ENCODE results near the gene KCNE3.
"Not testable (repeated sequence)": the region's sequence is repeated elsewhere in the genome, so short reads cannot be mapped to it uniquely, and the experiment has no call there.

The KCNE3 gene

GRCh38 chr11:74443071-74443864 lies 24.1 kb downstream of the KCNE3 start:
- peak; percentile 40 for DNase-seq (ENCODE audit: low spot score)

GRCh38 chr11:74442636-74443035 lies 24.7 kb downstream of the KCNE3 start:
- DNase-seq (ENCODE audit: low spot score): no peak

DNA sequence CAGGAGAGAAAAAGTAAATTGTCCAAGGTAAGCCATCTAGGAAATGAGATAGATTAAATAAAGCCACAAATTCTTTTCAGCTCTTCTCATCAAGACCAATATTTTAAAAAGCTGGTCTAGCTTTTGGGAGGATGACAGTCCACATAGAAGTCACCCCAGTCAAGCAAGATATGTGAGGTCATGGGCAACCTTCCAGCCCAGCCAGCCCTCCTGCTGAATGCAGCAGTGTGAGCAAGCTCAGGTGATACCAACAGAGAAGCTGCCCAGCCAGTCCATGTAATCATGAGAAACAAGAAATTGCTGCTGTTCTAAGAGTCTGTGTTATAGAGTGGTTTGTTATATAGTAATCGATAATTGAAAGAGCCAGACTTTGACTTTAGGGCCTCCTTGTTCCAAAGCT lies 28.7 kb downstream of the KCNE3 start:
- DNase-seq (ENCODE audit: low spot score): no peak

DNA sequence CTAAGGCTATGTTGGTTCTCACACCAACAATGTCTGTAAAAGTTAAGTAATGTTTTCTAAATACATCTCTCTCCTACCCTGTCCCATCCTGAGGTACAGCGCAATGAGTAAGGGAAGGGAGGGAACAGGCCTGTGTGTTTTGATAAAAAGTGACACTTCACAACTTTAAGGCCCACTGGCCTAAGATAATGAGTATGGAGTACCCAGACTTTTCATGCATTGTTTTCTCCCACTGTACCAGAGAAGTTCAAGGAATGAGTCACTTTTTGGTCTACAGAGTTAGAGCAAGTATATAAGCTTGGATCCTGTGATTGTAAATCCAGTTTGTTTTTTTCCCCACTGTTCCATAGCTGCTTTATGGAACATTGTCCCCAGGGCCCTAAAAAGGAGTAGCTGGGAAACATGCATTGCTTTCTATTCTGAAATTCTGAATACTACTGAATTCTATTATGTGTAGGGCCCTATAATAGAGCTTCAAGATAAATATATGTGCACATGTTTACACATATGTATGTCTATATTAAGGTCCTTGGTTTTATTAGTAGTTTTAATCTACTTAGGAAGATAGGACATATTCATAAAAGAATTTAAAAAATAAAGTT lies 29.8 kb downstream of the KCNE3 start:
- no peak for DNase-seq (ENCODE audit: low spot score)

GRCh38 chr11:74434528-74434927 lies 32.8 kb downstream of the KCNE3 start:
- no peak for DNase-seq (ENCODE audit: low spot score)

DNA sequence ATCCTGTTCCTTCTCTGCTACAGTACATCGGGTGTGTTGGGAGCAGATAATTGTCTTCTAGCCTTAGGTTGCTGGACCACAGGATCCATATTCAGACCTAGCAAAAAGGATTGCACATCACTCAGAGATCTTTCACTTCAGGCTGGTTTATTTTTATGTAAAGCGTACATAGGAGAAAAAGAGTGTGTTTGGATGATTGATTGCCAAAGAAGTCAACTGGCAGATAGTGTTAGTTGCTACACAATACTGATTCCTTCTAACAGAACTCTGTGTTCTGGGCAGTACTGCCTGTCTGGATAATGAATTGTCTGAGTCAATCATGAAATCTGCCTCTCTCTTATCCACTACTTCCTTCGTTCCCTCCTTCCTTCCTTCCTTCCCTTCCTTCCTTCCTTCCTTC lies 38.1 kb downstream of the KCNE3 start:
- DNase-seq (ENCODE audit: low spot score): no peak

DNA sequence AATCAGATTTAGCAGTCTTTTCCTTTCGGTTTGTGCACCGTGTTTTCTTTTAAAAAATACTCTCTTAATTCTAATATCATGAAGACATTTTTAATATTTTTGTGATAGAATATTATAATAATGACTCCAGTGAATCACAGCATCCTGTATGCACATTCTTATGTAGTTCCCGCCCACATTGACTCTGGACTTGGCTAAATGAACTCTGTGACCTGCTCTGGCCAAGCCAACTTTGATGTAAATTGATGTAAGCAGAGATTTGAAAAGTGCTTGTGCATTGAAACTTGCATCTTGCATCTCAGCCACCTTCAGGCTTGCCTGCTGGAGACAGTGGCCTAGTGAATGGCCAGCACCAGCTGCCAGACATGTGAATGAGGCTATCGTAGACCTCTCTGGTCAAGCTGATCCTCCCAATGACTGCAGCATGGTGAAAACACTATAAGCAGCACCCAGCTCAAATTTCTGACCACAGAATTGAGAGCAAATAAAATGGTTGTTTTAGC lies 39.9 kb downstream of the KCNE3 start:
- DNase-seq (ENCODE audit: low spot score): no peak

- no peak for DNase-seq (ENCODE audit: low spot score)
Measured at GRCh38 chr11:74425100-74425499, 42.2 kb downstream of the KCNE3 start.

DNA sequence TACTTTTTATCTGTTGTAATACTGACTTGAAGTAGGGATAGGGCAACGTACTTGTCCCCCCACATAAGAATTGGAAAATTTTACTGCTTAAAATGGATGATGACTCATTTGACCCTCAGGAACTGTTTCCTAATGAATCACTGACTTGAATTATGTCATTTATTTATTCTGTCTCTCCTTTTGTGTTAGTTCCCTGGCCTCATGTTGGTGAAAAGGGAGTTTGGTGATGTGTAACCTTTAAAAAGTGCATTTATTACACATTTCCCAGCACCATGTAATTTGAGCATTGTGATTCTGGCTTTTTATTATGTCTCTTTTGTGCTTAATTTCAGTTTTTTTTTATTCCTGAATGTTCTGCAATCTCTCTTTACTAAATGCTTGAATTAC lies 48.8 kb downstream of the KCNE3 start:
- no peak for DNase-seq (ENCODE audit: low spot score)

DNA sequence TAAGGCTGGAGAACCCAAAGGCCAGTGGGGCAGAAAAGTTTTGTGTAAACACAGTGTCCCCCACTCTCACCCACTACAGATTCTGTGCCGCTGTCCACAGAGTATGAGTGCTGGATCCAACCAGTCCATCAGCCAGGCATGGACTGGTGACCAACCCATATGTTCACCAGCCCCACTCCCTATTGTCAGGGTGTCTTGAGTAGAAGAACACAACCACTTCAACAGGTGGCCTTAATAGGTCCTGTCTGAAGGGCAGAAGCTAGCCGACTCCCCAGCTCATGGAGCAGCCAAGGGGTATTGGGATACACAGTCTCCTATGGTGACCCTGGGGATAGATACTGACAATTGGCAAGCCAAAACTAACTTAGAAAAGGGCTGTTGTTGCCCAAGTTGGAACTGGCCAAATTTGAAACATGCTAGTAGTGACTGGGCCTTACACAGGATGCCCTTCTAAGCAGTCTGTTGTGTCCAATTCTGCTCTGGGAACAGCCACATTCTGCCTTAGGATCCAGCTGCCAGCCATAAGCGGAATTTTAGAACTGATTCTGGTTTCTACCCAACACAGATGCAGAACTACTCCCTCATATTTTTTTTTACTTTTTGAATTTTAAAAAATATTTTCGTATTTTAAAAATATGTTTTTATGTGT lies 49.4 kb downstream of the KCNE3 start:
- peak; percentile 22 for DNase-seq (ENCODE audit: low spot score)

GRCh38 chr11:74417379-74417804 lies 50.0 kb downstream of the KCNE3 start:
- peak; percentile 25 for DNase-seq (ENCODE audit: low spot score)

DNA sequence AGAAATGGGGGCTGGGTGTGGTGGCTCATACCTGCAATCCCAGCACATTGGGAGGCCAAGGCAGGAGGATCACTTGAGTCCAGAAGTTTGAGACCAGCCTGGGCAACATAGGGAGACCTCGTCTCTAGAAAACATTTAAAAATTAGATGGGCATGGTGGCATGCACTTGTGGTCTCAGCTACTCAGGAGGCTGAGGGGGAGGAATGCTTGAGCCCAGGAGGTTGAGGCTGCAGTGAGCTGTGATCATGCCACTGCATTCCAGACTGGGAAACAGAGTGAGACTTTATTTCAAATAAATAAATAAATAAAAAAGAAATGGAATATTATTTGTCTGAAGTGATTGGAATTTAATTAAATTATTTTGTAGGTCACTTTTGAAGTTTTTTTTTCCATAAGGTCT lies 50.4 kb downstream of the KCNE3 start:
- DNase-seq (ENCODE audit: low spot score): not testable (repeated sequence)

DNA sequence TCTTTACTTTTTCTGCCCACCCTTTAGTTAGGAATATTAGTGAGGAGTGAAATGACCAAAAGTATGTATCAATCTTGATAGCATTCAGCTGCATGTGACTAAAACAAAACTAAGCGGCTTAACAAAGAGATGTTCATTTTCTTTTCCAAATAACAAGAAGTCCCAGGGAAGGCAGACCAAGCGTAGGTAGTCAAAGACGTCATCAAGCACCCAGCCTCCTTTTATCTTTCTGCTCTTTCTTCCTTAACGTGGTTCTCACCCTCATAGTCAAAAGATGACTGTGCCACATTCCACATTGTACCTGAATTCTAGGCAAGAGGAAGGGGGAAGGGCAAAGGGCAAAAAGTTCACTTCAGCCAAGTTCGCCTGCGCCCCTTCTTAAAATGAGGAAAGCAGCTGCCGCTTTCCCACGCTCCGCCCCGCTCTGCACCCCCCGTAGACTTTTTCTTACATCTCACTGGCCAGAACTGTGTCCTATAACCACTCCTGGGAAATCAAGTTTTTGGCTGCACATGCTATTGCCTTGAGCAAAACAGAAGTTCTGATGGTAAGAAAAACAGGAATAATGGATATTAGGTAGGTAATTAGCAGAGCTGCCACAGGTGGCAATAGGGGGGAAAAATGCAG lies 54.5 kb downstream of the KCNE3 start:
- DNase-seq (ENCODE audit: low spot score): no peak

DNA sequence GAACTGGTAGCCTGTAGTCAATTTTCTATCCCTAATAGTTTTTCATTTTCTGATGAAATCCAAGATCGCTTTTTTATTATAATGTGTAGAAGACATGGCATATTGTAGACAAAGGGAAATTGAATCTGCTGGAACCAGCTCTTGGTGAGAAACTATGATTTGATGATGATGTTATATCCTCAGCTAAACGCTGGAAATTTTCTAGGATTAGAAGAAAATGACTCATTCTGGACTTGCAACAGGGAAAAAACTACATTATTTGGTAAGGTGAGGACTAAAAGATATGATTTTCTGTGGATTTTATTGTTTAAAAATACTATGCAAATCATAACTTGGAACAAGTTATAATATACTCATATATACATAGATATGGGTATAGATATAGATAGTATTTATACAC lies 55.0 kb downstream of the KCNE3 start:
- no peak for DNase-seq (ENCODE audit: low spot score)

GRCh38 chr11:74409633-74410032 lies 57.7 kb downstream of the KCNE3 start:
- DNase-seq (ENCODE audit: low spot score): no peak

Data from iPS-NIHi11 (cell line).